ENCODE data around the gene OSTC.
A peak's percentile ranks its signal among the peaks of the same experiment; 100 is the strongest.

OSTC gene

GRCh38 chr4:108650212-108651013 is at the start of gene OSTC:
OSTC (plus strand) TSS chr4:108650599; CDS start chr4:108650656, 57 bp downstream.
- H3K4me3 ChIP-seq (ENCODE audit: low read length) = peak within 1 kb of the TSS; percentile 99
- H3K79me2 ChIP-seq (ENCODE audit: control insufficient read depth, low read length) = peaks cover 50% of the 10 kb centered on the region
- peaks cover 21% of the 10 kb centered on the region for H3K4me1 ChIP-seq (ENCODE audit: control insufficient read depth, low read length)
- no peak for TF ChIP-seq EZH2phosphoT487 (IDR thresholded peaks at IDR 0.05; ENCODE audit: borderline replicate concordance, low read length)
- TF ChIP-seq, protein P1, sequence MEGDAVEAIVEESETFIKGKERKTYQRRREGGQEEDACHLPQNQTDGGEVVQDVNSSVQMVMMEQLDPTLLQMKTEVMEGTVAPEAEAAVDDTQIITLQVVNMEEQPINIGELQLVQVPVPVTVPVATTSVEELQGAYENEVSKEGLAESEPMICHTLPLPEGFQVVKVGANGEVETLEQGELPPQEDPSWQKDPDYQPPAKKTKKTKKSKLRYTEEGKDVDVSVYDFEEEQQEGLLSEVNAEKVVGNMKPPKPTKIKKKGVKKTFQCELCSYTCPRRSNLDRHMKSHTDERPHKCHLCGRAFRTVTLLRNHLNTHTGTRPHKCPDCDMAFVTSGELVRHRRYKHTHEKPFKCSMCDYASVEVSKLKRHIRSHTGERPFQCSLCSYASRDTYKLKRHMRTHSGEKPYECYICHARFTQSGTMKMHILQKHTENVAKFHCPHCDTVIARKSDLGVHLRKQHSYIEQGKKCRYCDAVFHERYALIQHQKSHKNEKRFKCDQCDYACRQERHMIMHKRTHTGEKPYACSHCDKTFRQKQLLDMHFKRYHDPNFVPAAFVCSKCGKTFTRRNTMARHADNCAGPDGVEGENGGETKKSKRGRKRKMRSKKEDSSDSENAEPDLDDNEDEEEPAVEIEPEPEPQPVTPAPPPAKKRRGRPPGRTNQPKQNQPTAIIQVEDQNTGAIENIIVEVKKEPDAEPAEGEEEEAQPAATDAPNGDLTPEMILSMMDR (IDR thresholded peaks at IDR 0.05; ENCODE audit: low read depth, low read length, poor library complexity, severe bottlenecking) = no peak
- no peaks in the 10 kb centered on the region for H3K9me2 ChIP-seq (replicated peaks; ENCODE audit: control insufficient read depth, low read length)
- H3F3A ChIP-seq (ENCODE audit: control insufficient read depth, insufficient read depth) = peaks cover 3% of the 10 kb centered on the region; the same call in 1 of the 2 replicates
- H3K9me3 ChIP-seq (ENCODE audit: control insufficient read depth, insufficient read depth, low read length) = no peaks in the 10 kb centered on the region
- H3K4me2 ChIP-seq (ENCODE audit: low read length) = peak within 1 kb of the TSS; percentile 75
- peaks cover 3% of the 10 kb centered on the region; the same call in 1 of the 2 replicates for H4K20me1 ChIP-seq (ENCODE audit: control insufficient read depth, insufficient read depth, low read depth, low read length)
- no peaks in the 10 kb centered on the region for H3K27me3 ChIP-seq (ENCODE audit: control insufficient read depth, low read length)
- peak within 1 kb of the TSS; percentile 26 for H3K27ac ChIP-seq (ENCODE audit: low read depth, low read length)
- H3K36me3 ChIP-seq (ENCODE audit: control insufficient read depth, low read length) = peaks cover 20% of the 10 kb centered on the region

GRCh38 chr4:108601106-108601505 is 49.3 kb upstream of the OSTC start:
- Histone ChIP-seq H3K27ac (ENCODE audit: low read depth, low read length) (no peak overlapping the region), H3F3A (ENCODE audit: control insufficient read depth, insufficient read depth) (no peaks in the 10 kb centered on the region), H3K27me3 (ENCODE audit: control insufficient read depth, low read length) (no peaks in the 10 kb centered on the region), H3K79me2 (ENCODE audit: control insufficient read depth, low read length) (no peaks in the 10 kb centered on the region), H3K4me3 (ENCODE audit: low read length) (no peak overlapping the region), H3K36me3 (ENCODE audit: control insufficient read depth, low read length) (no peaks in the 10 kb centered on the region), H3K9me3 (ENCODE audit: control insufficient read depth, insufficient read depth, low read length) (no peaks in the 10 kb centered on the region), H3K9me2 (replicated peaks; ENCODE audit: control insufficient read depth, low read length) (no peaks in the 10 kb centered on the region), H3K4me1 (ENCODE audit: control insufficient read depth, low read length) (peaks cover 4% of the 10 kb centered on the region), H3K4me2 (ENCODE audit: low read length) (no peak overlapping the region), H4K20me1 (ENCODE audit: control insufficient read depth, insufficient read depth, low read depth, low read length) (no peaks in the 10 kb centered on the region)
- TF ChIP-seq, protein P1 (IDR thresholded peaks at IDR 0.05; ENCODE audit: low read depth, low read length, poor library complexity, severe bottlenecking) = no peak
- TF ChIP-seq EZH2phosphoT487 (IDR thresholded peaks at IDR 0.05; ENCODE audit: borderline replicate concordance, low read length) = no peak

- H4K20me1 ChIP-seq (ENCODE audit: control insufficient read depth, insufficient read depth, low read depth, low read length) = no peaks in the 10 kb centered on the region
- H3K36me3 ChIP-seq (ENCODE audit: control insufficient read depth, low read length) = no peaks in the 10 kb centered on the region
- no peak overlapping the region for H3K4me3 ChIP-seq (ENCODE audit: low read length)
- no peaks in the 10 kb centered on the region for H3K79me2 ChIP-seq (ENCODE audit: control insufficient read depth, low read length)
- TF ChIP-seq EZH2phosphoT487 (IDR thresholded peaks at IDR 0.05; ENCODE audit: borderline replicate concordance, low read length) = no peak
- TF ChIP-seq, protein P1 (IDR thresholded peaks at IDR 0.05; ENCODE audit: low read depth, low read length, poor library complexity, severe bottlenecking) = no peak
- no peak overlapping the region for H3K27ac ChIP-seq (ENCODE audit: low read depth, low read length)
- no peak overlapping the region for H3K4me2 ChIP-seq (ENCODE audit: low read length)
- H3K9me2 ChIP-seq (replicated peaks; ENCODE audit: control insufficient read depth, low read length) = no peaks in the 10 kb centered on the region
- H3K9me3 ChIP-seq (ENCODE audit: control insufficient read depth, insufficient read depth, low read length) = no peaks in the 10 kb centered on the region
- H3K4me1 ChIP-seq (ENCODE audit: control insufficient read depth, low read length) = peaks cover 4% of the 10 kb centered on the region
- H3F3A ChIP-seq (ENCODE audit: control insufficient read depth, insufficient read depth) = no peaks in the 10 kb centered on the region
- H3K27me3 ChIP-seq (ENCODE audit: control insufficient read depth, low read length) = no peaks in the 10 kb centered on the region
These were observed 48.9 kb upstream of the OSTC start for GRCh38 chr4:108601532-108601931.

All from DOHH2 (cell line).